Panc1 (cell line): Measurements from ENCODE around the gene SMAP2.

Experiments used
- TF ChIP-seq, protein P1 (sequence below): fragments of 450-650 bp; IDR thresholded peaks from 2 replicates; pipeline ENCODE4 v1.5.1; 2017; ENCODE audit warnings: mild to moderate bottlenecking
- TF ChIP-seq, protein P2 (sequence below), 2 experiments: IDR thresholded peaks; 2 replicates each; pipeline ENCODE4 v1.6.1; 2011 to 2012; ENCODE audit warnings: low read depth in 2 of 2, control low read depth in 1 of 2, low read length in 1 of 2, mild to moderate bottlenecking in 1 of 2, moderate library complexity in 1 of 2; ENCODE audit not compliant: insufficient read depth in 1 of 2

DNA sequence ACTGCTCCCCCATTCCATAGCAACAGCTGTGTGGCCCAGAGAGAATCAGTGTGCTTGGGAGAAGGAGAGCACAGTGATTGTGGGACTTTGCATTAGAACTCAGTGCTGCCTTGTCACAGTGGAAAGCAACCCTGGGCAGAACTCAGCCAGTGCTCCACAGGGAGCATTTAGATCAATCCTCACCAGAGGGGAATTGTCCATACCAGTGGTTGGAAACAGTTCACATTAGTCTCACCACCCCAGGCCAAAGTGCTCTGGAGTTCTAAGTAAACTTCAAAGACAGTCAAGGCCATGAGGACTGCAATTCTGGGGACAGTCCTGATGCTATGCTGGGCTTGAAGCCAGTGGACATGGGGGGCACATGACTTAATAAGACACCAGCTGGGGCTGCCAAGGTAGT is 12.9 kb upstream of the SMAP2 start:
- TF ChIP-seq, protein P1, sequence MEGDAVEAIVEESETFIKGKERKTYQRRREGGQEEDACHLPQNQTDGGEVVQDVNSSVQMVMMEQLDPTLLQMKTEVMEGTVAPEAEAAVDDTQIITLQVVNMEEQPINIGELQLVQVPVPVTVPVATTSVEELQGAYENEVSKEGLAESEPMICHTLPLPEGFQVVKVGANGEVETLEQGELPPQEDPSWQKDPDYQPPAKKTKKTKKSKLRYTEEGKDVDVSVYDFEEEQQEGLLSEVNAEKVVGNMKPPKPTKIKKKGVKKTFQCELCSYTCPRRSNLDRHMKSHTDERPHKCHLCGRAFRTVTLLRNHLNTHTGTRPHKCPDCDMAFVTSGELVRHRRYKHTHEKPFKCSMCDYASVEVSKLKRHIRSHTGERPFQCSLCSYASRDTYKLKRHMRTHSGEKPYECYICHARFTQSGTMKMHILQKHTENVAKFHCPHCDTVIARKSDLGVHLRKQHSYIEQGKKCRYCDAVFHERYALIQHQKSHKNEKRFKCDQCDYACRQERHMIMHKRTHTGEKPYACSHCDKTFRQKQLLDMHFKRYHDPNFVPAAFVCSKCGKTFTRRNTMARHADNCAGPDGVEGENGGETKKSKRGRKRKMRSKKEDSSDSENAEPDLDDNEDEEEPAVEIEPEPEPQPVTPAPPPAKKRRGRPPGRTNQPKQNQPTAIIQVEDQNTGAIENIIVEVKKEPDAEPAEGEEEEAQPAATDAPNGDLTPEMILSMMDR = no peak
- TF ChIP-seq, protein P2, sequence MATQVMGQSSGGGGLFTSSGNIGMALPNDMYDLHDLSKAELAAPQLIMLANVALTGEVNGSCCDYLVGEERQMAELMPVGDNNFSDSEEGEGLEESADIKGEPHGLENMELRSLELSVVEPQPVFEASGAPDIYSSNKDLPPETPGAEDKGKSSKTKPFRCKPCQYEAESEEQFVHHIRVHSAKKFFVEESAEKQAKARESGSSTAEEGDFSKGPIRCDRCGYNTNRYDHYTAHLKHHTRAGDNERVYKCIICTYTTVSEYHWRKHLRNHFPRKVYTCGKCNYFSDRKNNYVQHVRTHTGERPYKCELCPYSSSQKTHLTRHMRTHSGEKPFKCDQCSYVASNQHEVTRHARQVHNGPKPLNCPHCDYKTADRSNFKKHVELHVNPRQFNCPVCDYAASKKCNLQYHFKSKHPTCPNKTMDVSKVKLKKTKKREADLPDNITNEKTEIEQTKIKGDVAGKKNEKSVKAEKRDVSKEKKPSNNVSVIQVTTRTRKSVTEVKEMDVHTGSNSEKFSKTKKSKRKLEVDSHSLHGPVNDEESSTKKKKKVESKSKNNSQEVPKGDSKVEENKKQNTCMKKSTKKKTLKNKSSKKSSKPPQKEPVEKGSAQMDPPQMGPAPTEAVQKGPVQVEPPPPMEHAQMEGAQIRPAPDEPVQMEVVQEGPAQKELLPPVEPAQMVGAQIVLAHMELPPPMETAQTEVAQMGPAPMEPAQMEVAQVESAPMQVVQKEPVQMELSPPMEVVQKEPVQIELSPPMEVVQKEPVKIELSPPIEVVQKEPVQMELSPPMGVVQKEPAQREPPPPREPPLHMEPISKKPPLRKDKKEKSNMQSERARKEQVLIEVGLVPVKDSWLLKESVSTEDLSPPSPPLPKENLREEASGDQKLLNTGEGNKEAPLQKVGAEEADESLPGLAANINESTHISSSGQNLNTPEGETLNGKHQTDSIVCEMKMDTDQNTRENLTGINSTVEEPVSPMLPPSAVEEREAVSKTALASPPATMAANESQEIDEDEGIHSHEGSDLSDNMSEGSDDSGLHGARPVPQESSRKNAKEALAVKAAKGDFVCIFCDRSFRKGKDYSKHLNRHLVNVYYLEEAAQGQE (IDR thresholded peaks at IDR 0.05; ENCODE audit: insufficient read depth in 1 of 2, low read depth in 2 of 2, low read length in 1 of 2) = no peak
